Neural cell (in vitro differentiated cells): Measurements from ENCODE around the gene CYP27B1. TPM values are rescaled to one million over a fixed set of nuclear protein-coding genes. Genes with fewer than 3 reads are reported as not detected.

Experiments
- H2AFZ ChIP-seq: fragments of 200-600, 300-800 bp; sonication (generic), shearing (Covaris generic); 2 replicates; pipeline ENCODE4 v1.6.0; 2014; ENCODE audit warnings: low read depth, mild to moderate bottlenecking, antibody characterized with exemption, low read length, moderate library complexity
- H3F3A ChIP-seq: fragments of 200-600 bp; shearing (Covaris generic); 2 replicates; pipeline ENCODE4 v1.6.1; 2016; ENCODE audit warnings: mild to moderate bottlenecking, moderate library complexity, mixed read lengths, antibody characterized with exemption, low read length; ENCODE audit not compliant: insufficient read depth, poor library complexity, severe bottlenecking
- H3K27ac ChIP-seq: fragments of 200-600, 300-800 bp; sonication (generic), shearing (Covaris generic); 2 replicates; pipeline ENCODE4 v1.5.1; 2014; ENCODE audit warnings: mild to moderate bottlenecking, low read length, moderate library complexity
- H3K27me3 ChIP-seq: fragments of 300-800, 200-600 bp; sonication (generic), shearing (Covaris generic); 2 replicates; pipeline ENCODE4 v1.6.0; 2014; ENCODE audit warnings: mild to moderate bottlenecking, low read depth, low read length, moderate library complexity; ENCODE audit not compliant: insufficient read depth
- H3K36me3 ChIP-seq: fragments of 300-800, 200-600 bp; sonication (generic), shearing (Covaris generic); 2 replicates; pipeline ENCODE4 v1.5.1; 2014; ENCODE audit warnings: mild to moderate bottlenecking, antibody characterized with exemption, low read length, moderate library complexity; ENCODE audit not compliant: insufficient read depth
- H3K4me2 ChIP-seq: fragments of 300-800, 200-600 bp; sonication (generic), shearing (Covaris generic); 2 replicates; pipeline ENCODE4 v1.6.0; 2014; ENCODE audit warnings: mild to moderate bottlenecking, low read length
- H3K4me3 ChIP-seq: fragments of 300-800, 200-600 bp; sonication (generic), shearing (Covaris generic); 2 replicates; pipeline ENCODE4 v1.5.1; 2014; ENCODE audit warnings: mild to moderate bottlenecking, low read length, moderate library complexity
- H3K79me2 ChIP-seq: fragments of 200-600 bp; shearing (Covaris generic); replicated peaks from 2 replicates; pipeline ENCODE4 v1.6.0; 2014; ENCODE audit warnings: mild to moderate bottlenecking, low read length, moderate library complexity; ENCODE audit not compliant: insufficient read depth
- H3K9ac ChIP-seq: fragments of 300-800, 200-600 bp; sonication (generic), shearing (Covaris generic); 2 replicates; pipeline ENCODE4 v1.6.1; 2016; ENCODE audit warnings: mild to moderate bottlenecking, low read length, mixed read lengths
- H3K9me2 ChIP-seq: fragments of 200-600 bp; shearing (Covaris generic); 2 replicates; pipeline ENCODE4 v1.6.1; 2016; ENCODE audit warnings: mild to moderate bottlenecking, low read length, mixed read lengths; ENCODE audit not compliant: insufficient read depth
- H3K9me3 ChIP-seq: fragments of 200-600, 300-800 bp; sonication (generic), shearing (Covaris generic); 2 replicates; pipeline ENCODE4 v1.6.1; 2016; ENCODE audit warnings: mild to moderate bottlenecking, mixed run types, low read length, moderate library complexity, mixed read lengths
- H4K20me1 ChIP-seq: fragments of 200-600 bp; shearing (Covaris generic); 2 replicates; pipeline ENCODE4 v1.6.1; 2016; ENCODE audit warnings: mild to moderate bottlenecking, mixed run types; ENCODE audit not compliant: insufficient read depth
- EP300 ChIP-seq: fragments of 450-650 bp; conservative IDR thresholded peaks from 2 replicates; pipeline ENCODE4 v1.6.1; 2014; ENCODE audit warnings: antibody characterized with exemption, mild to moderate bottlenecking, moderate library complexity; ENCODE audit not compliant: poor library complexity, severe bottlenecking
- EZH2 ChIP-seq: fragments of 200-600, 300-800 bp; shearing (Covaris generic), sonication (generic); IDR thresholded peaks from 2 replicates; pipeline ENCODE4 v1.6.1; 2014; ENCODE audit warnings: antibody characterized with exemption, low read length, borderline replicate concordance, mild to moderate bottlenecking; ENCODE audit not compliant: insufficient read depth, poor library complexity, severe bottlenecking
- MXI1 ChIP-seq: fragments of 450-650 bp; conservative IDR thresholded peaks from 2 replicates; pipeline ENCODE4 v1.6.1; 2014; ENCODE audit warnings: antibody characterized with exemption, mild to moderate bottlenecking; ENCODE audit not compliant: poor library complexity, severe bottlenecking
- POLR2AphosphoS5 ChIP-seq: IDR thresholded peaks from 2 replicates; pipeline ENCODE4 v1.6.1; 2012
- RAD21 ChIP-seq: fragments of 450-650 bp; conservative IDR thresholded peaks from 2 replicates; pipeline ENCODE4 v1.6.1; 2014; ENCODE audit warnings: antibody characterized with exemption, mild to moderate bottlenecking, moderate library complexity
- SMC3 ChIP-seq: fragments of 450-650 bp; conservative IDR thresholded peaks from 2 replicates; pipeline ENCODE4 v1.6.1; 2014; ENCODE audit warnings: antibody characterized with exemption, mild to moderate bottlenecking, moderate library complexity; ENCODE audit not compliant: poor library complexity
- TAF1 ChIP-seq: IDR thresholded peaks from 2 replicates; pipeline ENCODE4 v1.6.1; 2012; ENCODE audit warnings: low read depth
- polyA plus RNA-seq: library from polyadenylated mRNA; depleted of rRNA; stranded (reverse); fragments of >200 nt; gene quantifications from 2 replicates; pipeline ENCODE4 v1.2.3, GENCODE V29; 2014
- TF ChIP-seq, protein P1 (sequence below): IDR thresholded peaks from 2 replicates; pipeline ENCODE4 v1.6.1; 2012; ENCODE audit warnings: borderline replicate concordance
- TF ChIP-seq, protein P2 (sequence below): fragments of 450-650 bp; IDR thresholded peaks from 2 replicates; pipeline ENCODE4 v1.5.1; 2014; ENCODE audit warnings: antibody characterized with exemption, mild to moderate bottlenecking, moderate library complexity; ENCODE audit not compliant: poor library complexity, severe bottlenecking

CYP27B1 gene
- polyA plus RNA-seq, 1 donor from 2014 or later = 1.4 TPM

- Histone ChIP-seq H3K9me3 (no peaks in the 10 kb centered on the region), H3K27ac (no peak overlapping the region), H2AFZ (no peak overlapping the region), H3K36me3 (no peaks in the 10 kb centered on the region), H4K20me1 (no peaks in the 10 kb centered on the region), H3K4me2 (no peak overlapping the region), H3F3A (no peaks in the 10 kb centered on the region), H3K79me2 (no peaks in the 10 kb centered on the region), H3K27me3 (peaks cover 32% of the 10 kb centered on the region), H3K9ac (no peak overlapping the region), H3K9me2 (no peaks in the 10 kb centered on the region), H3K4me3 (no peak overlapping the region)
- TF ChIP-seq POLR2AphosphoS5 = no peak
Measured at GRCh38 chr12:57760347-57760982, 6.4 kb downstream of the CYP27B1 start.

DNA sequence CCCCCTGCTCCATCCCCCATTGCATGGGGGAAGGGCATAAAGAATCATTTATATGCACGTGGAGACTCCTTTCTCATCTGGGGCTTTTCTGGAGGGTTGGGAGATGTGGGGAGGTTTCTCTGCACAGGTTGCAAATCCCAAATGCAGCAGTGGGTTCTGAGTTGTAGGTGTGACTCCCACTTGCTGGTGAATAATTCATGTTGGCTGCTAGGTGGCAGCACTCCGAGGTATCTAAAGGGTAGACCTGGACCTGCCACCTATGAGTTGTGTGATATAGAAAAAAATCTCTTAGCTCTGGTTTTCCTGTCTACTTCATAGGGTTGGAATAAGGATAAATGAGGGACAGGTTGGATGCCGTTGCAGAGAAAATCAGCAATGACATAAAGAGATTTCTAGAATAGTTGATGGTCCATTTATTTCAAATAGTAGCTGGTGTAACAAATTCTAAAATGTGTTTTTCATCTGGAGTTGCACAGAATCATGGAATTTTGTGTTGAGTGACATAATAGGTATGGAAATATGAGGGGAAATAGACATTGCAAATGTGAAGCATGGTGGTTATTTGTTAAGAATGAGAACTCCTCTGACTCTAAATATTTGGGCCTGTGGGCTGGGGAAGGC is 7.4 kb downstream of the CYP27B1 start:
- no peaks in the 10 kb centered on the region for H3K79me2 ChIP-seq
- peaks cover 22% of the 10 kb centered on the region for H3K27me3 ChIP-seq
- no peaks in the 10 kb centered on the region for H4K20me1 ChIP-seq
- H2AFZ ChIP-seq = no peak overlapping the region
- no peaks in the 10 kb centered on the region for H3K36me3 ChIP-seq
- no peak overlapping the region for H3K4me3 ChIP-seq
- H3K9ac ChIP-seq = no peak overlapping the region
- TF ChIP-seq, protein P1, sequence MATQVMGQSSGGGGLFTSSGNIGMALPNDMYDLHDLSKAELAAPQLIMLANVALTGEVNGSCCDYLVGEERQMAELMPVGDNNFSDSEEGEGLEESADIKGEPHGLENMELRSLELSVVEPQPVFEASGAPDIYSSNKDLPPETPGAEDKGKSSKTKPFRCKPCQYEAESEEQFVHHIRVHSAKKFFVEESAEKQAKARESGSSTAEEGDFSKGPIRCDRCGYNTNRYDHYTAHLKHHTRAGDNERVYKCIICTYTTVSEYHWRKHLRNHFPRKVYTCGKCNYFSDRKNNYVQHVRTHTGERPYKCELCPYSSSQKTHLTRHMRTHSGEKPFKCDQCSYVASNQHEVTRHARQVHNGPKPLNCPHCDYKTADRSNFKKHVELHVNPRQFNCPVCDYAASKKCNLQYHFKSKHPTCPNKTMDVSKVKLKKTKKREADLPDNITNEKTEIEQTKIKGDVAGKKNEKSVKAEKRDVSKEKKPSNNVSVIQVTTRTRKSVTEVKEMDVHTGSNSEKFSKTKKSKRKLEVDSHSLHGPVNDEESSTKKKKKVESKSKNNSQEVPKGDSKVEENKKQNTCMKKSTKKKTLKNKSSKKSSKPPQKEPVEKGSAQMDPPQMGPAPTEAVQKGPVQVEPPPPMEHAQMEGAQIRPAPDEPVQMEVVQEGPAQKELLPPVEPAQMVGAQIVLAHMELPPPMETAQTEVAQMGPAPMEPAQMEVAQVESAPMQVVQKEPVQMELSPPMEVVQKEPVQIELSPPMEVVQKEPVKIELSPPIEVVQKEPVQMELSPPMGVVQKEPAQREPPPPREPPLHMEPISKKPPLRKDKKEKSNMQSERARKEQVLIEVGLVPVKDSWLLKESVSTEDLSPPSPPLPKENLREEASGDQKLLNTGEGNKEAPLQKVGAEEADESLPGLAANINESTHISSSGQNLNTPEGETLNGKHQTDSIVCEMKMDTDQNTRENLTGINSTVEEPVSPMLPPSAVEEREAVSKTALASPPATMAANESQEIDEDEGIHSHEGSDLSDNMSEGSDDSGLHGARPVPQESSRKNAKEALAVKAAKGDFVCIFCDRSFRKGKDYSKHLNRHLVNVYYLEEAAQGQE = no peak
- TF ChIP-seq RAD21 (peak; percentile 35), MXI1 (no peak), TAF1 (no peak), SMC3 (peak; percentile 49), EP300 (no peak), POLR2AphosphoS5 (no peak), EZH2 (no peak)
- TF ChIP-seq, protein P2, sequence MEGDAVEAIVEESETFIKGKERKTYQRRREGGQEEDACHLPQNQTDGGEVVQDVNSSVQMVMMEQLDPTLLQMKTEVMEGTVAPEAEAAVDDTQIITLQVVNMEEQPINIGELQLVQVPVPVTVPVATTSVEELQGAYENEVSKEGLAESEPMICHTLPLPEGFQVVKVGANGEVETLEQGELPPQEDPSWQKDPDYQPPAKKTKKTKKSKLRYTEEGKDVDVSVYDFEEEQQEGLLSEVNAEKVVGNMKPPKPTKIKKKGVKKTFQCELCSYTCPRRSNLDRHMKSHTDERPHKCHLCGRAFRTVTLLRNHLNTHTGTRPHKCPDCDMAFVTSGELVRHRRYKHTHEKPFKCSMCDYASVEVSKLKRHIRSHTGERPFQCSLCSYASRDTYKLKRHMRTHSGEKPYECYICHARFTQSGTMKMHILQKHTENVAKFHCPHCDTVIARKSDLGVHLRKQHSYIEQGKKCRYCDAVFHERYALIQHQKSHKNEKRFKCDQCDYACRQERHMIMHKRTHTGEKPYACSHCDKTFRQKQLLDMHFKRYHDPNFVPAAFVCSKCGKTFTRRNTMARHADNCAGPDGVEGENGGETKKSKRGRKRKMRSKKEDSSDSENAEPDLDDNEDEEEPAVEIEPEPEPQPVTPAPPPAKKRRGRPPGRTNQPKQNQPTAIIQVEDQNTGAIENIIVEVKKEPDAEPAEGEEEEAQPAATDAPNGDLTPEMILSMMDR = peak; percentile 72
- no peaks in the 10 kb centered on the region for H3F3A ChIP-seq
- no peak overlapping the region for H3K4me2 ChIP-seq
- no peaks in the 10 kb centered on the region for H3K9me3 ChIP-seq
- H3K27ac ChIP-seq = no peak overlapping the region
- no peaks in the 10 kb centered on the region for H3K9me2 ChIP-seq
